ENCODE measurements around the gene RPTOR.

The RPTOR gene

DNA sequence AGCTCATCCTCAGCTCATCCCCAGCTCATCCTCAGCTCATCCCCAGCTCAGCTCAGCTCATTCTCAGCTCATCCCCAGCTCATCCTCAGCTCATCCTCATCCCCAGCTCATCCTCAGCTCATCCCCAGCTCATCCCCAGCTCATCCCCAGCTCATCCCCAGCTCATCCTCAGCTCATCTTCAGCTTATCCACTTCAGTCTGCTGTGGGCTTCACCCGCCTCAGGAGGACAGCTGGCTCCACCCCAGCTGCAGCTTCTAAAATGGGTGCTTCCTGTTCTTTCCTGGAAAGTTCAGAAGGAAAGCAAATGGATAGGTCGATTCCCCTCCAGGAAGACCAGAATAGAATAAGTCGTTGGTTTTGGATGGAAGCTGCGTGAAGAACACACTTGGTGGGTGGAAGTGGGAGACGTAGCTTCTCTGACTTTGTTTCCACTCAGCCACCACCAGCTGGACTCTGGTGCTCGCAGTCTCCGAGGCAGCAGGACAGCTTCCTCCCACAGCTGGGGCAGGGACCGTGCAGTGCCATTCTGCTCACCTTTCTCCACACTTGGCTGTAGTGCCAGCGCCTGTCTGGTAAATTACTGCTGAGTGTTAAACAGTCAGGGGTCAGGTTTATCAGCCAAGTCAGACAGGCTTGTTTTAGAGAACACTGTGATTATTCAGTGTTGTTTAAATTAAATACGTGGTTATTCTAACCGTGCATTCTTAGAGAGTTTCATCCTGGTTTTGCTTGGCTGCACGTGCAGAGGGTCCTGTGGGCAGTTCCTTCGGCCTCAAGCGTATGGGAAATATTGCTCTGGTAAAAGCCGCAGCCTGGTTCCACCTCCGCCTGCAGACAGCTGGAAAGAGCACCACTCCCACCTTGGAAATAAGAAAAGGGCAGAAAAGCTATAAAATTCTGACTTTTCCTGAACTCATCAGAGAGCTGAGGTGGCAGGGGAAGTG lies 386.0 kb downstream of the RPTOR start:
- intact Hi-C loops (cut with DNase I), result no loop called here
- peak in 1 of 42 donors; percentile 3 for DNase-seq

DNA sequence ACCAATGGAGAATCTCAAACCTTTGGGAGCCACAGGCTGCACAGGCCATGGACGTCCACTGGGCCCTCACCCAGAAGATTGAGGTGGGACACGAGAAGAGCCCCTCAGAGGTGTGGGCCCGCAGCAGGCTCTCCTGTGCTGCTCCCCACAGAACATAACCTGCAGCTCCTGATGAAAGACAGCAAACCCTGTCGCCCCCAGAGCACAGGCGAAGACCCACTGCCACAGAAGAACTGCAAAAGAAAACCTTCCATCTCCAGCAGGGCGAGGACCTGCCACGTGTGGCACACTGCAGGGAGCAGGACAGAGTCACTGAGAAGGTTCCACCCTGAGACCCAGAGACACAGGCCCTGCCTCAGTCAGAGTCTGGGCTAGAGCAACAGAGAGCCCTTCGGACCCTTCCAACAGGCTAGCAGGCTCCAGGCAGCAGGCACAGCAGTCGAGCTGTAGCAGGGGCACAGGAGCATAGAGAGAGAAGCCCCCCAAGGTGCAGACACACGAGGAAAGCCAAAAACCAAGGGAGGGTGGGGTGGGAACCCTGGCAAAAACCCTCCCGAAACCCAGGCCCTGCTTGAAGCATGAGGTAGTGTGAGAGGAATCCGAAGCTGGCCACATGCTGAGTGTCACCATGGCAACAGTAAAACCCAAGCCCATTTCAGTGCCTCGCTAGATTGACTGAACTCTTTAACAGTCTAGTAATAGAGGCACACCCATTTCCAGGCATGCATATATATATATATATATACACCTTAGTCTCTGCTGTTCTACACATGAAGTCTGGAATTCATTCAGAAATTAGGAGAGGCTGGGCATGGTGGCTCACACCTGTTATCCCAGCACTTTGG lies 387.0 kb downstream of the RPTOR start:
- peak in 1 of 42 donors; percentile 4 for DNase-seq
- intact Hi-C loops (cut with DNase I), result no loop called here

DNA sequence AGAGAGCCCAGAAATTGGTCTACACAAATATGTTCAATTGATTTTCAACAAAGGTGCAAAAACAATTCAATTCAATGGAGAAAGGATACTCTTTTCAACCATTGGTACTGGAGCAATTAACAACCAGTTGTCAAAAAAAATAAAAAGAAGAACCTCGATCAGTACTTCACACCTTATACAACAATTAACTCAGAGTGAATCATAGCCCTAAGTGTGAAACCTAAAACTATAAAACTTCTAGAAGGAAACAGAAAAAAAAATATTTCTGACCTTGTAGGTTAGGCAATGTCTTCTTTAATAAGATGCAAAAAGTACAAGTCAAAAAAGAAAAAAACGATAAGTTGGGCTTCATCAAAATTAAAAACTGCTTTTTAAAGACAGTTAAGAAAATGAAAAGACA lies 390.9 kb downstream of the RPTOR start:
- intact Hi-C loops (cut with DNase I), result no loop called here
- no peak for DNase-seq

DNA sequence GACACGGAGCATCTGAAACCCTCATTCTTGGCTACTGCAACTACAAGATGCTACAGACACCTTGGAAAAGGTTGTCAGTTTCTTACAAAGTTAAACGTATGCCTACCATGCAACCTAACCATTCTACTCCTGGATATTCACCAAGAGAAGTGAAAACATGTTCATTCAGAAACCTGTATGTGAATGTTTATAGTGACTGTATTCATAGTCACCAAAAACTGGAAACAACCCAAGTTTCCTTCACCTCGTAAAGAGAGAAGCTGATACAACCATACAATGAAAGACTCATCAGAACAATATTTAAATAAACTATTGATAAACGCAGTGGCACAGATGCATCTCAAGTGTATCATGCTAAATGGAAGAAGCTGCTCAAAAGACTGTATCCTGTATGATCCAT lies 391.6 kb downstream of the RPTOR start:
- intact Hi-C loops (cut with DNase I), result no loop called here
- DNase-seq, result no peak

DNA sequence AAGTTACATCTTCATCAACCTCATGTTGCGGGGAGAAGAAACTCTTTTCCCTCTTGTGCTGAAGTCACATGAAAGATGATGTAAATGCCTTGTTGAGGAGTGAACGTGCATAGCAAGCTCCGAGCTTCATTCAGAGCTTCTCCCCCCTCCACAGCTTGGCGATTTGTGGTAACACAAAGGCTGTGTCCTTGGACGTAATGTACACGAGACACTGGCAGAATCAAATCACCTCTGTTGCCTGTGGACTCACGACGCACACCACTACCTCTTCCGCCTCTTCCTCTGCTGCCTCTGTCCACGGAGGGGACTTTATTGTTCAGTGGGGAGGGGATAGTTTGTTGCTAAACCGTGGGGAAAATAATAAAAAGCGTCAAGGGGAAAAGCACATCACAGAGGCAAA lies 392.1 kb downstream of the RPTOR start:
- DNase-seq, result peak in 2 of 42 donors; percentile 3 to 10
- intact Hi-C loops (cut with DNase I), result no loop called here

DNA sequence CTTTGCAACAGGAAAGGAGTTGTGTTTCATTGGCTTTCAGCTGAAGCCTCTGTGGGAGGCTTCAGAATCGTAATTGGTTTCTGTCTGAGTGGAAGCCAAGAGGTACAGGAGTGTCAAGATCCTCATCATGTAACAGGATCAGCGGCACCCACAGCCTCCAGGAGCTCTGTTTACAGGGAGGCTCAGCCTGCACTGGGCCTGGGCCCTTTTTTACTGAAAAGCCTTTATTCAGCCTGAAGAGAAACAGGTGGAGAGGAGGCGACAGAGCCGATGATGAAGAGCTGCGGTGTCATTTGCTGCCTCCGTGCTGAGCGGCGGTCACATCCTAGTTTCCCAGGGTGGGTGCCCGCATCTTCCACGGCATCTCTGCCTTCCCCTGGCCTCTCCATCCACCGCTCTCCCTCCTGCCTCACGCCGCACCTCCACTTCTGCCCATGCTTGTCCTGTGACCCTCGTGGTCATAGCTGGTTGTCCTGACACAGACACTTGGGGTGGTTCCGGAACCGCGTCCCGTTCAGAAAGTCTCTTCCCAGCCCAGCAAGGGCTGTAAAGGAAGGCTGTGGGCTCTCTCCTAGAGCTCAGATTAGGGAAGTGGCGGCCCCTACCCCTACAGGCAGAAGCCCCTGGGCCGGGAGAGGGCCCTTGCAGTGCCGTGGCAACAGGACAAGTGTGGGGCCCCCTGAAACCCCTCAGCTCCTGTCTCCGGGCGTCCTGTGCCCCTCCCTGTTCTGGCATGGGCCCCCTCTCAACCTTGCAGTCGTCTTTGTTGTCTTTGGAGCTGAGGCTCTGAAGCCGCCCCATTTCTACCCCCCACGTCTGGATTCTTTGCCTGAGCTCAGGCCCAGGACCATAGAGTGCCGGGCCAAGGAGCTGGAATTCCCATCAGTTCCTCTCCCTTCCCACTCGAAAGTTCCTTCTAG lies 393.1 kb downstream of the RPTOR start:
- DNase-seq, result peak in 18 of 42 donors; percentile 13 to 69 (median 40)
- intact Hi-C loops (cut with DNase I), result no loop called here

DNA sequence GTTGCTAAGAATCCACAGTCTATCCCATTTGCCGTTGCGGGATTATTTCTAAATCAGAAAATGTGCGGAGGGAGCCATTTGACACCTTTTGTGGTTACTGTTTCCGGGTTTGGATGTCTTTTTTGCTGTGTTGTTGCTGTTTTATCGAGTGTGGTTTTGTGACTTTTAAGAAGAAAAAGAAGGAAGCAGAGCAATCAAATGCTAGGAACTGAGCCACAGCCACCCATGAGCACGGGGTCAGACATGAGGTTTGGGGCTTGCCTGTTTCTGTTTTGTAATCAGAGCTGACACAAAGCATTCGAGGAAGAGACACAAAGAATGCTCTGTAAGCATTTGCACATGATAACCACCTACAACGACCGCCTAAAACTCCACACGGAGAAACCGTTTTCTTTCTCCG lies 393.9 kb downstream of the RPTOR start:
- intact Hi-C loops (cut with DNase I), result no loop called here
- peak in 2 of 42 donors; percentile 22 to 52 for DNase-seq

DNA sequence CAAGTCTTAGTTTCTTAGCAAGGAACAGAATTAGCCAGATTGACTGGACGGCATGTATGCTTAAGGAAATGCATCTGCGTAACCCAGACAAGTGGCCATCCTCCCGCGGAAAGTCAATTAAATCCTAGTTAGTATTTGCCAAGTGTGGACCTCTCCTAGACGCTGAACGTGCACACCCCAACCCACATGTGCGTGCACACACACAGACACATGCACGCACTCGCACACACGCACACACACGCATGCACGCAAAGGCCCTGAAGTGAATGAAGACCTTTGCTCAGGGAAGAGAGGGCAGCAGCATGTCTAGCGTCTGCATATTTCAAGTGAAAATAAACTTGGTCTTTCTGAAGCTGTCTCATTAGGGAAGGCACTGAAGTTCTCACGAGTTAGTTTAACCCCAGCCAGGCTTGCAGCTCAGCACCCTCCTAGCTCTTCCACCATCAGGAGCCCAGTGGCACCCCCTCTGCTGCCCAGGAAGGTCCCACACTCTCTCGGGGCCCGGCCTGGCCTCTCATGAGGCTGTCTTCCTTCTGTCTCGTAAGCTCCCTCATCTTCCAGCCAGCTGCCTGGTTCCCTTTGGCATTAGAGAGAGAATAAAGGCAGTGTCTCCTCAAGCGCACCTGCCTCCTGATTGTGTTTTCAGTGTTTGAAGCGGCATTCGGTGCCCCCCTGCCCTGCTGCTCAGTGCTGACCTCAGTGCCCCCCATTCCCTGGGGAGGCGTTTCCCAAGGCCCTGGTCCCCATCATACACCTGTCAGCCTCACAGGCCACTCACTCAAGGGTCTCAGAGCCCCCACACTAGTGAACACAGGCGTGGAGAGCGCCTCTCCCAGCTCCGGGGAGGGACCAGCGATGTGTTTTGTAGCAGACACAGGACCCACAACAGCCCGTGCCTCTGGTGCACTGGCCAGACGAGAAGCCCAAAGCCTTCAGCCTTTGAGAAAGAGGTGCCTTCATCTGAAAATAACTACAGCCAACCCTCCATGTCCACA lies 394.8 kb downstream of the RPTOR start:
- intact Hi-C loops (cut with DNase I), result no loop called here
- DNase-seq, result no peak

DNA sequence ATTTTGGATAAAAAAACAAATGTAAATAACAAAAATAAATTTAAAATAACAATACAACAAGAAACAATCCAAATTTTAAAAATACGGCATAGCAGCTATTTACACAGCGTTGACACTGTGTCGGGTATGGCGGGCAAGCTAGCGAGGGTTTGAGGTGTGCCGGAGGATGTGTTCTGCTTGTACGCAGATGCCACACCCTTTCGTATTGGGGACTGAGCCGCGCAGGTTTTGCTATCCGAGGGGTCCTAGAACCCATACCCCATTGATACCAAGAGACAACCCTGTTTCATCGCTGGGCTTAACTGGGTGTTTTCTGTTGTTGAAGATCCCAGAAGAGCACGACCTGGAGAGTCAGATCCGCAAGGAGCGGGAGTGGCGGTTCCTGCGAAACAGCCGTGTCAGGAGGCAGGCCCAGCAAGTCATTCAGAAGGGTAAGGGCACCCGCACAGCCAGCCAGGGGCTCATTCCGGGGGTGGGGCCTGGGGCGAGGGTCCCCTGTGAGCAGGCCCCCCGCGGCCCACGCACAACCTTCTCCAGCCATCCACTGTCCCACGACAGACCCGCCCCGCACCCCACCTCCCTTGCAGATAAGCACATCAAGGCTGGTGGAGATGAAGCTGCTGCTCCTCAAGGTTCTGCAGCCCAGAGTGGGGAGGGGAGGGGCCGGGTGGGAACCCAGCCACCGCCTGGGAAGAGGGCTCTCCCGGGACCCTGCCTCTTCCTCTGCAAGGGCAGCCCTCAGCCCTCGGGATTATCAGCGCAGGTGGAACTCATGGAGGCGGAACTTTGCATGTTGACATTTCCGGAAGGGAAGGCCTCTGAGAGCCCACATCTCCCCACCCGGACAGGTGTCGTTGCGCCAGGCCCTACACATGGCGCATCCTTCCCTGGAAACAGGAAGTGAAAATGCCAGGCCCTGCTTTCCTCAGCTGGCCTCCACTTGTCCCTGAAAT lies 395.8 kb downstream of the RPTOR start:
- intact Hi-C loops (cut with DNase I), result no loop called here
- no peak for DNase-seq

DNA sequence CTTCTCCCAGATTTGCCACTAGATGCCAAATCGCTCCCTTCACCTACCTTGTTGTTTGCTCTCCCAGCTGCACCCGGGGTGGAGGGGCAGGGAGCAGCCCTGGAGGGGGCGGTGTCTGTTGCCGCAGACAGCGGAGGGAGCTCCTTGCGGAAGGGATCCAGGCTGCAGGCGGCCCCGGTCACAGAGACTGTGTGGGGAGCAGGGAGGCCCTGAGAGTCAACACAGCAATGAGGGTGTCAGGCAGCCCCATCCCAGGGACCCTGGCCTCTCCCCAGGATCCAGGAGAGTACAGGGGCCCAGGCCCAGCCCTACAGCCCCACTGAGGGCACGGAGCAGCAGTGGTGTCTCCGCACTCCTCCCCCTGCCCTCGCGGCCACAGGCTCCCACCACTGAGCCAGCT lies 396.5 kb downstream of the RPTOR start:
- DNase-seq, result no peak
- intact Hi-C loops (cut with DNase I), result no loop called here

DNA sequence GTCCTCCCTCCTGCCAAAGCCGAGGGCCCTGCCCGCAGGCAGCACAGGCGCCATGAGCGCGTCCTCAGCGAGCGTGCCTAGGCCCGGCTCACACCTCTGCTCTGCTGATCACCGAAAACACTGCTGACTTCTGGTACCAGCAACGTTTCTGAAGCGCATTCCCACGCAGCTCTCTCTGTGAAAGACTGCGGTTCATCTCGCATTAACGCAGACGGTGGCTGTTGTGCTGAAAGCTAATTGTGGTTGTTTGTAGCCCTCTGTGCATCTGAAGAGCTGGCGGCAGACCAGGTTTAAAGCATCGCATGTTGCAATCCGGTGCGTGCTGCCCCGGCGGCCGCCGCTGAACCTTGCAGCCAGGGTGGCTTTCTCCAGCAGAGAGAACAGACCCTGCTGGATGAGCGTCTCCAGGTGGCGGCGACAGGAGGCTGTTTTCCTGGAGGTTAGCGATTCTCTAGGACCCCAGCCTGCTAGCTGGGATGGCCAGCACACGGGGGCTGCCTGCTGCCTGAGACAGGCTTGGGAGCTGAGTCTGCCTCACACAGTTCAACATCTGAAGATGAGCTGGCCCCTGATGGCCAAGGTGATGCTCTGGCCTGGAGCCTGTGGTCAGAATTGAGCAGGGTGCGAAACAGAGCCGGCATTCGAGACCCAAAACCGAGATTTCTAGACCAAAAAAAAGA lies 397.2 kb downstream of the RPTOR start:
- intact Hi-C loops (cut with DNase I), result no loop called here
- DNase-seq, result peak in 4 of 42 donors; percentile 26 to 48 (median 38)

DNA sequence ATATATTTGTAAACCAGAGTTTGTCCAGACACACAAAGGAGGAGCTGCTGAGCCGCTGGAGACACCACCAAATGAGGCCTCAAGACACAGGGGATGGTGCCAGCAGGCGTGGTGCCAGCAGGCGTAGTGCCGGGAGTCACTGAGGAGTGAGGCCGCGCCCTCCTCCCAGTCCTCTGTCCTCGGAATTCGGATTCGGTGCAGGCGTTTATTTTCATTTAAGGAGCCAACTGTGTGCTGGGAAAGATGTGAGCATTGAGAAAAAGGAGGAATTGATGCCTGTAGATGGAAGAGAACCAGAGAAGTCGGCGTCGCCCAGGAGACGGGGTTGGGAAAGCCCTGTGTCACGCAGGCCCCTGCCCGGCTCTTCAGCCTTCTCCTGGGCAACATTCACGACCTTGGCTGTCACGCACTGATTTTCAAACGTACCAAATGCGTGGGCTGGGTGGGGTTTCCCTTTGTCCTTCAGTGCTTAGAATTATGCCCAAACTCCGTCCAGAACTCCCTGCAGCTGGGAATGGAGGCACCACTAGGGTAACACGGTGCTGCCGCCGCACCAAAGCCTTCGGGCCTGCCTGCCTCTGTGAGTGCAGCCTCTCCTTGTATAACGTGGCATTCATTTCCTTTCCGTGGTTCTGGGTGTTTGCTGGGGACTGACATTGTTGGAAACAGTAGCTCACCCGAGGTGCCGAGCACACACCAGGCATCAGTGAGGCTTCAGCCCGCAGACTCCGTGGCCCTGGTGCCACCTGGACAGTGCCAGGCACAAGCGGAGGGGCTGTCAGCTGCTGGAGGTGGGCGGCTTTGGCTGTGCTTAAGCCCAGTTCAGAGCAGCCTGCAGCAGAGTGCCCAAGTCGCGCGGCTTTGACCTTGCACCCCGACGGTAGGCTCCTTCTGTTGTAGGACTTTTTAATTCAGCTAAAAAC lies 398.0 kb downstream of the RPTOR start:
- peak in 41 of 42 donors; percentile 43 to 89 (median 74) for DNase-seq
- intact Hi-C loops (cut with DNase I), result no loop called here

DNA sequence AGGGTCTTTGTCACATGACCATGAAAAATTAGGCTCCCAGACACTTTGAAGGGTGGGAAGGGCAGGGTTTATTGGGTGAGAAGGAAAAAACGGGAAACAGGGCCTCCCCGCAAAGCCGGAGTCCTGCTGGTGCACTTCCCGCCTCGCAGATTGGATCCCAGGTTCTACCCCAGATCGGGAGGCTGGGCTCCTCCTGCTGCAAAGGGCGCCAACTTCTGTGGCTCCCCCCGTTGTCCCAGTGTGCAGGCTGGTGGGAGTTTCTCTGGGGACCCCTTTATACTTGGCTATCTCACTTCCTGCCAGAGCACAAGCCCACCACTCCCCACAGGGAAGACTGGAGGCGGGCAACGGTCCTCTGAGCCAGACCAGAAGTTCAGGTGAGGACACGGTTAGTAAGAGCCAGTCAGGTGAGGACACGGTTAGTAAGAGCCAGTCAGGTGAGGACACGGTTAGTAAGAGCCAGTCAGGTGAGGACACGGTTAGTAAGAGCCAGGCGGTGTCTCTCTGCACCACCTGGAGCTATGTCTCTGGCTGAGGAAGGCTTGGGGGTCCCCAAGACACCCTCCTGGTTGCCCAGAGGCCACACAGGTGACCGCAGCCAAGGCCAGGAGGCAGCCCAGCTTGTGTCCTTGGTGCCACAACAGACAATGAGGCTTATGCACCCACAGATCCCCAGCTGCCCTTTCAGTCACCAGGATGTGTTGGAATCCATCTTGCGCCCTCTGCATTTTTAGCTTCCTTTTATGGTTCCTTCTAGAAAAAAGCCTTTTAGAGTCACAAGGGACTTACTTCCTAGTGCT lies 398.9 kb downstream of the RPTOR start:
- no peak for DNase-seq
- intact Hi-C loops (cut with DNase I), result no loop called here

DNA sequence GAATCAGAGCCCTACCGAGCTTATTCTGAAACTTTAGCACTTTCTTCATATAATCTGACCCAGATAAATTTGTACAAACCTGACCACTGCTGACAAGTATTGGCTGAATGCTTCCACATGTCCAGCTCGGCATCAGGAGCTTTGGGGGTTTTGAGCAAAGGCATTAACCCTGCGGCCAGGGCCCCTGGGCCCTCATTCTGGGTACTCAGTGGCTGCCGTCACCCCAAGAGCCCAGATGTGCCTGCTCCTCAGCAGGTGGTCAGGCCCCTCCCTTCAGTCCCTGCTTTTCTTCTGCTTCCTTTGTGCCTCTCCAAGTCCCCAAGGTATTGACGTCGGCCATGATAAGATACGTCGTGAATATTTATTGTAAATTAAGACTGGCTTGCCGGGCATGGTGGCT lies 399.7 kb downstream of the RPTOR start:
- intact Hi-C loops (cut with DNase I), result no loop called here
- no peak for DNase-seq

All from head of caudate nucleus (tissue), 42 donors.